Esophagus squamous epithelium (tissue), 4 donors: ENCODE data around the gene SERPINA1.

Source experiments
- CTCF ChIP-seq, 6 experiments: fragments of 450-650 bp in 4 of 6; fragments of 200-600 bp in 2 of 6; sonication (generic) in 2 of 6; IDR thresholded peaks; one replicate each; pipeline ENCODE4 v1.5.1; 2016 to 2019; ENCODE audit warnings: antibody characterized with exemption in 6 of 6, mild to moderate bottlenecking in 4 of 6, moderate library complexity in 4 of 6
- POLR2A ChIP-seq, 4 donors: fragments of 450-650 bp; IDR thresholded peaks; one replicate each; pipeline ENCODE4 v1.6.1; 2017; ENCODE audit warnings: antibody characterized with exemption in 4 of 4, mild to moderate bottlenecking in 4 of 4, moderate library complexity in 3 of 4

DNA sequence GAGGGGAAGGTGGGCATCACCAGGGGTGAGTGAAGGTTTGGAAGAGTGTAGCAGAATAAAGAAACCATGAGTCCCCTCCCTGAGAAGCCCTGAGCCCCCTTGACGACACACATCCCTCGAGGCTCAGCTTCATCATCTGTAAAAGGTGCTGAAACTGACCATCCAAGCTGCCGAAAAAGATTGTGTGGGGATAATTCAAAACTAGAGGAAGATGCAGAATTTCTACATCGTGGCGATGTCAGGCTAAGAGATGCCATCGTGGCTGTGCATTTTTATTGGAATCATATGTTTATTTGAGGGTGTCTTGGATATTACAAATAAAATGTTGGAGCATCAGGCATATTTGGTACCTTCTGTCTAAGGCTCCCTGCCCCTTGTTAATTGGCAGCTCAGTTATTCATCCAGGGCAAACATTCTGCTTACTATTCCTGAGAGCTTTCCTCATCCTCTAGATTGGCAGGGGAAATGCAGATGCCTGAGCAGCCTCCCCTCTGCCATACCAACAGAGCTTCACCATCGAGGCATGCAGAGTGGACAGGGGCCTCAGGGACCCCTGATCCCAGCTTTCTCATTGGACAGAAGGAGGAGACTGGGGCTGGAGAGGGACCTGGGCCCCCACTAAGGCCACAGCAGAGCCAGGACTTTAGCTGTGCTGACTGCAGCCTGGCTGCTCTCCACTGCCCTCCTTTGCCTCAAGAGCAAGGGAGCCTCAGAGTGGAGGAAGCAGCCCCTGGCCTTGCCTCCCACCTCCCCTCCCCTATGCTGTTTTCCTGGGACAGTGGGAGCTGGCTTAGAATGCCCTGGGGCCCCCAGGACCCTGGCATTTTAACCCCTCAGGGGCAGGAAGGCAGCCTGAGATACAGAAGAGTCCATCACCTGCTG lies 7.0 kb downstream of the SERPINA1 start:
- no peak for TF ChIP-seq CTCF (IDR thresholded peaks at IDR 0.05)
- no peak for TF ChIP-seq POLR2A (IDR thresholded peaks at IDR 0.05)
